Measurements from ENCODE around the gene CD40.

DNA sequence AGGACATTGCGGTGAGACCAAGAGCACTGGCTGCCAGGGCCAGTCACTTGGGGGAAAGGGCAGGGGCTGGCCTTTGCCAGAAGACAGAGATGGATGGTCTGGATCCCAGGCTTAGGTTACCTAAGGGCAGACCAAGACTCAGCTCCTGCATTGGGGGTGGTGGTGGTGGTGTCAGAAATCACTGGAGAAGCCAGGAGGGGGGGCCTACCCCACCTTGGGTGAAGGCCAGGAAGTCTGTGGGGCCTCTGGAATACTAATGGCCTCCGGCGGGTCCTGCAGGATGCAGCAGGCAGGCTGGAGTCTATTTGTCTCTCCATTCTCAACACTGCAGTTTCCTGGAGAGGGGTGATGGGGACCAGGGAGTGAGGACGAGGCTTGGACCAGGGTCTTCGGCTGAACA lies 32.8 kb downstream of the CD40 start:
- TF ChIP-seq, protein P1, sequence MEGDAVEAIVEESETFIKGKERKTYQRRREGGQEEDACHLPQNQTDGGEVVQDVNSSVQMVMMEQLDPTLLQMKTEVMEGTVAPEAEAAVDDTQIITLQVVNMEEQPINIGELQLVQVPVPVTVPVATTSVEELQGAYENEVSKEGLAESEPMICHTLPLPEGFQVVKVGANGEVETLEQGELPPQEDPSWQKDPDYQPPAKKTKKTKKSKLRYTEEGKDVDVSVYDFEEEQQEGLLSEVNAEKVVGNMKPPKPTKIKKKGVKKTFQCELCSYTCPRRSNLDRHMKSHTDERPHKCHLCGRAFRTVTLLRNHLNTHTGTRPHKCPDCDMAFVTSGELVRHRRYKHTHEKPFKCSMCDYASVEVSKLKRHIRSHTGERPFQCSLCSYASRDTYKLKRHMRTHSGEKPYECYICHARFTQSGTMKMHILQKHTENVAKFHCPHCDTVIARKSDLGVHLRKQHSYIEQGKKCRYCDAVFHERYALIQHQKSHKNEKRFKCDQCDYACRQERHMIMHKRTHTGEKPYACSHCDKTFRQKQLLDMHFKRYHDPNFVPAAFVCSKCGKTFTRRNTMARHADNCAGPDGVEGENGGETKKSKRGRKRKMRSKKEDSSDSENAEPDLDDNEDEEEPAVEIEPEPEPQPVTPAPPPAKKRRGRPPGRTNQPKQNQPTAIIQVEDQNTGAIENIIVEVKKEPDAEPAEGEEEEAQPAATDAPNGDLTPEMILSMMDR (IDR thresholded peaks at IDR 0.05) = no peak
- TF ChIP-seq POLR2A (IDR thresholded peaks at IDR 0.05) = no peak

Measured in testis (tissue), 2 donors.